ENCODE results near the gene CCDC177. TPM values are rescaled to one million over a fixed set of nuclear protein-coding genes. Genes with fewer than 3 reads are reported as not detected.

Gene CCDC177
- polyA plus RNA-seq, 1 donor from 2014 or later = not detected

Other genes starting within 250 kb of the CCDC177 start
- 72.1 TPM for gene ERH, start 176.6 kb downstream of the CCDC177 start, polyA plus RNA-seq
- gene SLC39A9, start 176.2 kb downstream of the CCDC177 start, polyA plus RNA-seq = 14.7 TPM
- 0.11 TPM for gene PLEKHD1, start 90.1 kb downstream of the CCDC177 start, polyA plus RNA-seq
- 14.3 TPM for gene SUSD6, start 36.7 kb upstream of the CCDC177 start, polyA plus RNA-seq
- 1,200 TPM for gene SRSF5, start 192.3 kb upstream of the CCDC177 start, polyA plus RNA-seq
- not detected for gene SLC10A1, start 222.4 kb upstream of the CCDC177 start, polyA plus RNA-seq

All from IgD-negative memory B cell (primary cell).